NB4 (cell line): ENCODE measurements around the gene OXA1L.

Source experiments
- MYC ChIP-seq: IDR thresholded peaks from 2 replicates; pipeline ENCODE4 v1.6.1; 2011; ENCODE audit warnings: low read depth, low read length
- POLR2A ChIP-seq: IDR thresholded peaks from 2 replicates; pipeline ENCODE4 v1.6.1; 2011; ENCODE audit warnings: mild to moderate bottlenecking; ENCODE audit not compliant: insufficient read length; ENCODE audit errors: extremely low read depth
- TF ChIP-seq, protein P1 (sequence below): IDR thresholded peaks from one replicate; pipeline ENCODE4 v1.5.1; 2012; ENCODE audit warnings: low read depth, low read length

DNA sequence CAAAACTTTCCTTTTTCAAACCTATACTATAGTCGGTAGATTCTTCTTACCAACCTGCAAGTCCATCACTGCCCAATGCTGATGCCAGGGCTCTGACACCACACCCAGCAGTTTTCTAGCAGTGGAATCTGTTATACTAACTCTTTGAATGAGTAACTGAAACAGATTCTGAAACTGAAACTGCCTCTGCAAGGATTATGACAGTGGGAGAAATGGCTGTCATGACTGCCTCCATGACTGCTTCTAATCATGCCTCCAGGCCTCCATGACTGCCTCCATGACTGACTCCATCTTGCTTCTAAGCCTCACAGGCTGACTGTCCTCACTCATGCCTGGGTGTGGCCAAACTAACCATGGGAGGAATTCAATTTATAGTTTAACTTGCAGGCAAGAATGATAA lies 29.4 kb upstream of the OXA1L start:
- TF ChIP-seq, protein P1, sequence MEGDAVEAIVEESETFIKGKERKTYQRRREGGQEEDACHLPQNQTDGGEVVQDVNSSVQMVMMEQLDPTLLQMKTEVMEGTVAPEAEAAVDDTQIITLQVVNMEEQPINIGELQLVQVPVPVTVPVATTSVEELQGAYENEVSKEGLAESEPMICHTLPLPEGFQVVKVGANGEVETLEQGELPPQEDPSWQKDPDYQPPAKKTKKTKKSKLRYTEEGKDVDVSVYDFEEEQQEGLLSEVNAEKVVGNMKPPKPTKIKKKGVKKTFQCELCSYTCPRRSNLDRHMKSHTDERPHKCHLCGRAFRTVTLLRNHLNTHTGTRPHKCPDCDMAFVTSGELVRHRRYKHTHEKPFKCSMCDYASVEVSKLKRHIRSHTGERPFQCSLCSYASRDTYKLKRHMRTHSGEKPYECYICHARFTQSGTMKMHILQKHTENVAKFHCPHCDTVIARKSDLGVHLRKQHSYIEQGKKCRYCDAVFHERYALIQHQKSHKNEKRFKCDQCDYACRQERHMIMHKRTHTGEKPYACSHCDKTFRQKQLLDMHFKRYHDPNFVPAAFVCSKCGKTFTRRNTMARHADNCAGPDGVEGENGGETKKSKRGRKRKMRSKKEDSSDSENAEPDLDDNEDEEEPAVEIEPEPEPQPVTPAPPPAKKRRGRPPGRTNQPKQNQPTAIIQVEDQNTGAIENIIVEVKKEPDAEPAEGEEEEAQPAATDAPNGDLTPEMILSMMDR, result no peak
- TF ChIP-seq POLR2A (no peak), MYC (no peak)
